ENCODE results near the gene NSMCE4A.
"Not testable (repeated sequence)": the region's sequence is repeated elsewhere in the genome, so short reads cannot be mapped to it uniquely, and the experiment has no call there.

NSMCE4A gene, protein sequence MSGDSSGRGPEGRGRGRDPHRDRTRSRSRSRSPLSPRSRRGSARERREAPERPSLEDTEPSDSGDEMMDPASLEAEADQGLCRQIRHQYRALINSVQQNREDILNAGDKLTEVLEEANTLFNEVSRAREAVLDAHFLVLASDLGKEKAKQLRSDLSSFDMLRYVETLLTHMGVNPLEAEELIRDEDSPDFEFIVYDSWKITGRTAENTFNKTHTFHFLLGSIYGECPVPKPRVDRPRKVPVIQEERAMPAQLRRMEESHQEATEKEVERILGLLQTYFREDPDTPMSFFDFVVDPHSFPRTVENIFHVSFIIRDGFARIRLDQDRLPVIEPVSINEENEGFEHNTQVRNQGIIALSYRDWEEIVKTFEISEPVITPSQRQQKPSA
- total RNA-seq = 38.7 to 54.5 reads per million in 2 donors

DNA sequence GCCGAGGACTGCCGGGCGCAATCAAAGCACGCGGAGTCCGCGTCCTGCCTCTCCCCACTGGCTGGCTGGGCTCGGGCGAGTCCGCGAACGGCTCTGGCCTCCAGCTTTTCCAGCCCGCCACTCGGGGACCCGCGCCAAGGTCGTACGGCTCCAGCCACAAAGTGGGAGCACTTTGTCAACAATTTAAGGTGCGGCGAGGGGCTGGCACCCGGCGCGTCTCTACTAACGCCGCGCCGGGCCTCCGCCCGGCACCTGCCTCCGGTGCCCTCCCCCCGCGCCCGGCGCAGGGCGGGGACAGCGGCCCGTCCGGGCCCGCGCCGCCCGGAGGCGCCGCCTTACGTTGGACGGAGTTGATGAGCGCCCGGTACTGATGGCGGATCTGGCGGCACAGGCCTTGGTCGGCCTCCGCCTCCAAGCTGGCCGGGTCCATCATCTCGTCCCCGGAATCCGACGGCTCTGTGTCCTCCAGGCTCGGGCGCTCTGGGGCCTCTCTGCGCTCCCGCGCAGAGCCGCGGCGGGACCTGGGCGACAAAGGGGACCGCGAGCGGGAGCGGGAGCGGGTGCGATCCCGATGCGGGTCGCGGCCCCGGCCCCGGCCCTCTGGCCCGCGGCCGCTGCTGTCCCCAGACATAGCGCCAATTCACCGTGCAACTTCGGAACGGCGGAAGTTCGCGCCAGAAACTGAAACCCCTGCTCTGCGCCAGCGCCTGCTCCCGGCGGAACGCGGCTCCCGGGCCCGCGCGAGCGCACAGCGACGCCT lies at the start of gene NSMCE4A:
TSS of gene NSMCE4A (minus strand) at position 683 of the 760 bp plus-strand sequence. CDS start at position 631, 52 bp downstream.
- peak; percentile 24 to 84 (median 44) for DNase-seq

DNA sequence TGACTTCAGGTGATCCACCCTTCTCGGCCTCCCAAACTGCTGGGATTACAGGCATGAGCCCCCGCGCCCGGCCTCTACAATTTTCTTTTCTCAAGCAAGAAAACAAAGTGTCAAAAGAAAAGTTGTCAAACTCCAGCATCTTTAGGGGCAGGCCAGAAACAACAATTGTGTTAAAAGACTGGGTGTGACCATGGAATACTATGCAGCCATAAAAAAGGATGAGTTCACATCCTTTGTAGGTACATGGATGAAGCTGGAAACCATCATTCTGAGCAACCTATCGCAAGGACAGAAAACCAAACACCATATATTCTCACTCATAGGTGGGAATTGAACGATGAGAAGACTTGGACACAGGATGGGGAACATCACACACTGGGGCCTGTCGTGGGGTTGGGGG lies 48.2 kb upstream of the NSMCE4A start:
- not testable (repeated sequence) for DNase-seq

DNA sequence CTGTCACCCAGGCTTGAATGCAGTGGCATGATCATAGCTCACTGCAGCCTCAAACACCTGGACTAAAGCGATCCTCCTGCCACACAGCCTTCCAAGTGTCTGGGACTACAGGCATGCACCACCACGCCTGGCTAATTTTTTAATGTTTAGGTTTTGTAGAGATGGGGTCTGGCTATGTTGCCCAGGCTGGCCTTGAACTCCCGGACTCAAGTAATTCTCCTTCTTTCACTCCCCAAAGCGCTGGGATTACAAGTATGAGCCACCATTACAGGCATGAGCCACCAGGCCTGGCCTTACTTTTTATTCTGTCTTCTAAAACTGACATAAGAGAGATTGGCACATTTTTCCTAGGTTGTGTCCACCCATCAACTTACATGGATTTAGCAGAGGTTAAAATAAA lies 47.3 kb upstream of the NSMCE4A start:
- no peak for DNase-seq

DNA sequence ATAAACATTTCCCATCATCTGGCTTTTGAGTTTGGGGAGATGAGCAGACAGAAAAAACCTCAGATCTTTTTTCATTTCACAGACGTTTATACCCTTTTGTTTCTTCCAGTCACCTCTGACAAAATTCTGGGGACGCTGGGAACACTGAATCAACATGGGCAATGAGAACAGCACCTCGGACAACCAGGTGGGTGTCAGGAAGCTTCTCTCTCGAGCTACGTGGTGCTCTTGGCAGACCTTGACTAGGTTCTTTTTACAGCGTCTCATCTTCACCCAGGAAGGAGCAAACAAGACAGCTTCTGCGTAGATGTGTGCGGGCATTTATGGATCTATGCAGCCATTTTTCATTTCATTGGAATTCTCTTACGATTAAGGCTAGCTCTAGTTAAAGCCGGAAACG lies 46.8 kb upstream of the NSMCE4A start:
- DNase-seq = no peak

DNA sequence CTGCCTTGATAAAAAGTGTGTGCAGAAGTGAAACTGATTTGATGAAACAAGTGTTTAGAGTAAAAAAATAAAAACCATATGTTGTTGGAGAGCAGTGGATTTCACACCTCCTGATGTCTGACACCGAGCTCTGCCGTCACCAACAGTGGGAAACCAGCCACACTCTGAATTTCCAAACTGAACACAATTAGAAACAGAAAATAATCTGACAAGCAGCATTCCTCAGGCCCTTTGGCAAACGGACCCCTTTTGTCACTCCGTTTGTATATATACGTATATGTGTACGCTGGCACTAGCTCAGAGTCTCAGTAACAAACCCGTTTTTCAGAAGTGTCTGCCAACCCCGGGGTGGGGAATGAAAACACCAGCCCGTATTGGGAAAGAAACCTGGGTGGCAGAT lies 46.4 kb upstream of the NSMCE4A start:
- no peak for DNase-seq

DNA sequence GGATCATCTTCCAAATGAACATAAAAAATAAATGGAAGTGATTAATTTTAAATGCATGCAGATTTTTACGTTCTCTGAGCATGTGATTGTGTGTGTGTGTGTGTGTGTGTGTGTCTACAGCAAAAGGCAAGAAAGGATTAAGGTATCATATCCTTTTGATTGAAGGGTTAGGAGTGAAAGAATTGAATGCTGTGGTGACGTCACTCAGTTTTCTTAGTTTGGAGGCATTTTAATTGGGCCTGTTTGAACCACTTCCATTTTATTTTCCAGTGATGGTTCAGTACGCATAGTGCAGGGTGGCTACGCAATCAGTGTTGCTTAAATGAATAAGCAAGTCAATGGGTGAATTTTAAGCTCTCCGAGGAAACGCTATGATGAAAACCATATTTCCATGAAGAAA lies 45.2 kb upstream of the NSMCE4A start:
- no peak for DNase-seq

DNA sequence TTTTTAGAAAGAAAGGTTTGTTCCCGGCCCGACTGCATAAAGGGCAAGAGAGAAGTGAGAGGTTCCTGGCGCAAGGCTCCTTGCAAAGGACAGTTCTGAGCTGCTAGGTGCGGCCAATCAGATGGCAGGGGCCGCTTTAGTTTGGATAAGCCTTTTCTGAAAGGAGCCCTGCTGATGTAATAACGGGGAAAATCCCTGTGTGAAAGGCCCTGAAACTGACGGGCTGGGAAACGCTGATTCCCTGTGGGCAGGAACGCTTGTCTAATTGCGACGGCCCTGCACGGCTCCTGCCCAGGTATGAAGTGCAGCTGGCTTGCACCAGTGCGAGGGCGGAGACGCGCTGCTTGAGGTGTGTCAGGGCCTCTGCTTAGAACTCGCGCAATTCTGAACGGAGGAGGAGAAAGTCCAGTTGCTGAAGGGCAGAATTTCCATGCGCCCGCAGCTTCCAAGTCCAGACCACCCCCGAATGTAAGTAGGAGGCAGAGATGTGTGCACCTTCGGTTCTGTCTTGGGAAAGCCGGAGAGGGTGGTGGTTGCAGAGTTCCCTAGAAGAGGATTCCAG lies 44.5 kb upstream of the NSMCE4A start:
- DNase-seq = no peak

DNA sequence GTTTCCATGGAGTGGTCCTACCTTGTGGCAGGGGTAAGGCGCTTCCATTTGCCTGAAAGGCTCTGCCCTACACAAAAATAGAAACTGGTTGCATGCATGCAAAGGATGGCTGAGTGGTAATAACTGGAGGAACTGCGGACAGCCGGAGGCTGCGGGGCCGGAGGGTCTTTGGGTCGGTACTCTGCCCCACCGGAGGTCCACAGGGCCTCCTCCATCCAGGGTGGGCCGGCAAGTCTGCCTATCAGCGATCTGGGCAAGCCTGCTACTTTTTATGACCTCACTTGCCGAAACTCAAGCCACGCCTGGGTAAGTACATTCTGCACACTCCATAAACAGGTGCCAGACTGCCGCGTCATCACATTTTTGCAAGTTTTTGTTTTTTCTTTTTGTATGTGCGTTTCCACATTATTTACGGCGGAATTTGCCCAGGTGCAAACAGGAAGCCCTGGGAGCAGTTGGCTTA lies 44.0 kb upstream of the NSMCE4A start:
- DNase-seq = no peak

DNA sequence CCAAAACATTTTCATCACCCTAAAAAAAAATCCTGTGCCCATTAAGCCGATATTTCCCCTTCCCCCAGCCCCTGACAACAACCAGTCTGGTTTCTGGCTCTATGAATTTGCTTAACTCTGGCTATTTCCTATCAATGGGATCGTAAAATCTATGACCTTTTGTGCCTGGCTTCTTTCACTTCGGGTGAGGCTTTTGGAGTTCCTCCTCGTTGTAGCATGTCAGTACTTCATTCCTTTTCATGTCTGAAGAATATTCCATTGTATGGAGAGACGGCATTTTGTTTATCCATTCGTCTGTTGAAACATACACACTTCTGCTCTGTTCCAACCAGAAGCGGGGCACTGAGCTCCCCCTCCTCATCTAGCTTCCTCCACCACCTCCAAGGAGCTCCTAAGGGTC lies 43.5 kb upstream of the NSMCE4A start:
- no peak for DNase-seq

DNA sequence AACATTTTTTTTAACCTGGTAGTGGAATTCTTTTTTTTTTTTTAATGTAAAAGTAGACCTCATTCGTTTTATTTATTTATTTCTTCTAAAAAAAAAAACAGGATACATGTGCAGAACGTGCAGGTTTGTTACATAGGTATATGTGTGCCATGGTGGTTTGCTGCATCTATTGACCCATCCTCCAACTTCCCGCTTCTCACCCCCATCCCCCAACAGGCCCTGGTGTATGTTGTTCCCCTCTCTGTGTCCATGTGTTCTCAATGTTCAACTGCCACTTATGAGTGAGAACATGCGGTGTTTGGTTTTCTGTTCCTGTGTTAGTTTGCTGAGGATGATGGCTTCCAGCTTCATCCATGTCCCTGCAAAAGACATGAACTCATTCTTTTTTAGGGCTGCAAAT lies 42.9 kb upstream of the NSMCE4A start:
- DNase-seq = not testable (repeated sequence)

DNA sequence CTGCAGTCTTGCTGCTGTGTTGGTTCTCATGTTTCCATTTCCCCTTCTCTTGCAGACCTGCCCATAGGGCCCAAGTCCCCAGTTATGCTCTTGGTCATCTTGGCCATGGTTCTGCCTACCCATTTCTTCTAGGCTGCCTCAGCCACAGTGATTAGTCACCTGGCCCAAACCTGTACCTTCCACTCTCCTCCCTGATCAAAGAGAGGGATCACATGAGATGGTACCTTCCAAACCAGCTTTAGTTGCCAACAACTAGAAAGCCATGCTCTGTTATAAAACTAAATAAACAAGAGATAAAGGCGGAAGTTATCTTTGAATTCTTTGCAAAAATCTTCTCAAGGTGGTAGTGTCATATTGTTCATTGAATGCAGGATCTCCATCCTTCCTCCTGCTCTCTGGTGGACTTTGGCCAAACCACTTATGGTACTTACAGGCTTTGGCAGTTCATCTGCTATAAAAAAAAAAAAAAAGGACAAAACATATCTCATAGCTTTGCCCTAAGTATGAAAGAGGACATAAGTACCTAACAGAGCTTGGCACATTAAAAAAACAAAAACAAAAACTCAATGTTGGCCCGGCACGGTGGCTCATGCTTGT lies 39.7 kb upstream of the NSMCE4A start:
- DNase-seq = no peak

DNA sequence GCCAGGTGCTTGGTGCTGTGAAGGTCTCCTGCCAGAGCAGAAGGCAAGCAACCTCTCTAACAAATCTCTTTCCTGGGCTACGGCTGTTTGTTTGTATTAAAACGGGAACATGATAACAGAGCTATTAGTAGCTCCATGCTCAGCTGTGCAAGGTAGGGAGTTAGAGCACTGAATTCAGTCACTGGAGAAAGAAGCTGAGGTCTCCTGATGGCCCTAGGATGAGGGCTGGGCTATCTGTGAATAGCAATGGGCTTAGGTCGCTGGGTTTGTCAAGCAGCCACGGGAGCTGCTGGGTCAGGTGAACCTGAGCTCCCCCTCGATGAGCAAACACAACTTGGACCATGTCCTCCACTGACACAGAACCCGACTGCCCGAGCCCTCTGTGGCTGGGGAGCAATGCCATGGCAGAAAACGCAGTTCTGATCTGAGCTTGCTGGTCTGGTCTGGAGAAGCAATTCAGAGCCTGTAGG lies 38.3 kb upstream of the NSMCE4A start:
- DNase-seq = no peak

DNA sequence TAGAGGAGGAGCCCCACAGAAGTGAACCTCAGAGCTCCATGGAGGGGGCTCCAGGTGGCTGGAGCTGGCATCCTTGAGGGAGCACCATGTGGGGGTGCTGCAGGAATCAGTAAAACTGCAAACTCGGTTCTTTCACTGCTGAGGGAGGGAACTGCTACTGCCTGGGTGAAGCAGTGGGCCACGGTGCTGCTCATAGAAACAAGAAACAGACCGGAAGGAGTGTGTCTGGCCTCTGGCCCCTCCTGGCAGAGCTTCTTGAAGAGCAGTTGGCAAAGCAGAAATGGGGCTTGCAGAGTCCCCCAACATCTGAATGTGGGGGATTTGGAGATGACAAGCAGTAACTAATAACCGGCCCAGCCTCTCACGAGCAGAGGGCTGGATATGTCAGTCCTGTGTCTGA lies 37.7 kb upstream of the NSMCE4A start:
- no peak for DNase-seq

DNA sequence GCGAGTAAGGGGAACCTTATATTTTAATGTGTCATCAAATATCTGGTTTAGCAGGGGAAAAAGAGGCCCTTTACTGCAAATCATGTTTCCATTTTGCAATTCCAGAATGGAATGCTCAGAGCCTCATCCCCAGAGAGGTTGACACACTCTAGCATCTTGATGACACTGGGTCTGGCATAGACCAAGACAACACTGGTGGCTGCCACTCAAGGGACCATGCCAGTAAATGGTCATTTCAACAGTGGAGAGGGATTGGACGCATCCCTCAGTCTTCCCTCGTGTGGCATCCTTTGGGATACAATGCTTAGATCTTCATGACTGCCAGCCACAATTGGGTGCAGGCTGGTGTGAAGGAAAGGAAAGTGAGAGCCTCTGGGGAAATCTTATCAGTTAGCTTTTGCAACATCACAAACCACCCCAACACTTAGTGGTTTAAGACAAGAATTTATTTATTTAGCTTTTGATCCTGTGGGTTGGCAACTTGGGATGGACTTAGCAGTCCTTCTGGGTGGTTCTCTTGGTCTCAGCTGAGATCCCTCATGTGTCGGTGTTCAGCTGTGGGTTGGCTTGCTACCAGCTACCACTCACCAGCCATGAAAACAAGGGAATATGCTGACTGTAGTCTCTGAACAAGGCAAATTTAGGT lies 35.5 kb upstream of the NSMCE4A start:
- no peak for DNase-seq

DNA sequence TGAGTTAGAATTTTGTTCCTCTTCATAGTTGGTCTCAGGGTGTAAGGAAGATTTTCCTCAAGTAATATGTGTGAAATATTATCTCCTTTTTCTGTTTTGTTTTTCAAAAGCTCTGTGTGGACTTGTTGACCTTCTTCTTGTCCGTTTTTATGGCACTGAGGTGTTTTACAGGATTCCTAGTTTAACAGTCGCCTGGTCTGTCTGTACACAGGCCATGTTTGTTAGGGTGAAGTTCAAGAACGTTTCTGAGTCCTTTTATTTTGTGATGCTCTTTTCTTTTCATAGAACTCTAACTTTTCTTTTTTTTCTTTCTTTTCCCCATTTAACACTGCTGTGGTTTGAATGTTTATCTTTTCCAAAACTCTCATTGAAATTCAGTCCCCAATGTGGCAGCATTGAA lies 32.4 kb upstream of the NSMCE4A start:
- no peak for DNase-seq

DNA sequence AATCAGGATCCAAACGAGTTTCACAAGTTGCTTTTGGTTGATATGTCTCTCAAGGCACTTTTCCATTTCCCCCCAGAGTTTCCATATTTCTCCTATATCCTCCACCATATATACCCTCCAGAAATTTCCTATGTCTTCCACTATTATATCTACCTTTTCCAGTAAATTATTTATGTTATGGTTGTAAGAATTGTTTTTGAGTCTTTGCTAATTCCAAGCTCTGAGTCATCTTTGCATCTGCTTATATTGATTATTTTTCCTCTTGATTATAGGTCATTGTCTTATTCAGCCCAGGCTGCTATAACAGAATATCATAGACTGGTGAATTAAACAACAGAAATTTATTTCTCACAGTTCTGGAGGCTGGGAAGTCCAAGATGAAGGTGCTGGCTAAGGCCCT lies 26.7 kb upstream of the NSMCE4A start:
- no peak for DNase-seq

DNA sequence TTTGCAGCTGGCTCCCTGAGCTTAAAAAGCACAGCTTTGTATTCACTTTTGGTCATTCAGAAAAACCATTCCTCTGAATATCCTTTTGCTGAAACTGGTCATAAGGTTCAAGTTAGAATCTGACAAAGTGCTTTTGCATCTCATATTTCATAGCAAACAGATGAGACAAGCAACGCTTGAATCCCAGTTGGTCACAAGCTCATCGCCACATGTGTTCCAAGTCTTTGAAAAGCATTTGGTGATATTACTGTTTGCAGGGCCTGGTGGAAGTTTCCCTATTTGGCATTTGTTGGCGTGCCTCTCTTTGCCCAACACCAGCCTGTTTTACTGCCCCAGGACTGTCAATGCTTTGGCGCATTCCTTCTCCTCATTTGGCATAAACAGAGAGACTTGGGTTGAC lies 24.3 kb upstream of the NSMCE4A start:
- no peak for DNase-seq

DNA sequence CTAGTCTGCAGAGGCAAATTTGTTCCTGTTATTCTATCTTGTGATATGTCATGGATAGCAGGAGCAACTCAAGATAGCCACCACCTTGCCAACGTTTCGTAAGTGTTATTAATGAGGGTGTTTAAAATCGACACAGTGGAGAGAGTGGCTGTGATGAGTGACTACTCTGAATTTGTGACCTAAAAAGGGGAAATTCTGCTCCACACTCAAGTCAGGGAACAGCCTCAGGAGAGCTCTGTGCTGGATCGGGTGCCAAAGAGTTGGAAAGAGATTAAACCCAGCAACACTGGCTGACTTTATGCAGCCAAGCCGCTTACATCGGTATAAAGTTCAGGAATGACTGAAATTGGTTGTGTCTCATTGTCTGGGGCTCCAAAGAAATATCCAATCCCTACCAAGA lies 23.4 kb upstream of the NSMCE4A start:
- no peak for DNase-seq

DNA sequence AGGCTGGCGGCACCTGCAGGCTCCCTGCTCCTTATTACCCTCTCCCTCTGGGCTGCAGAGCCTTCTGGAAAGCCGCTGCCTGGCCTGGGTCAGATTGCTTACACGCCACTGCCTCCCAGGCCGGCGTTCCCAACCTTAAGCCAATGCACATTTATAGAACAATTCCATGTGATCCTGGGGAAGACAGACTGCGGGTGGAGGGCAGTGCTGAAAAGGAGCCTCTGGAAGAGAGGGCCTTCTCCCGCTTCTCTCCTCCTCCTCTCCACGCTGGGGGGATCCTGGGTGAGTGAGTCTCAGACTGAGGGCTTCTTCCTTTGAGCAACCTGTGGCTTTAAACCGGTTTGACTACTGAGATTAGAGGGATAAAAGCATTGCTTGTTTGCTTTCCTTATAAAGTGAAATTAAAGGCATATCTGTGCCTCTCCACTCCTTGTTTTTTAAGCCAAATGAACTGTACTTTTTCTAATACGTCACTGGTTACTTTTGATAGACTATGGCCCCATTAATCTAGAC lies 19.5 kb upstream of the NSMCE4A start:
- no peak for DNase-seq

DNA sequence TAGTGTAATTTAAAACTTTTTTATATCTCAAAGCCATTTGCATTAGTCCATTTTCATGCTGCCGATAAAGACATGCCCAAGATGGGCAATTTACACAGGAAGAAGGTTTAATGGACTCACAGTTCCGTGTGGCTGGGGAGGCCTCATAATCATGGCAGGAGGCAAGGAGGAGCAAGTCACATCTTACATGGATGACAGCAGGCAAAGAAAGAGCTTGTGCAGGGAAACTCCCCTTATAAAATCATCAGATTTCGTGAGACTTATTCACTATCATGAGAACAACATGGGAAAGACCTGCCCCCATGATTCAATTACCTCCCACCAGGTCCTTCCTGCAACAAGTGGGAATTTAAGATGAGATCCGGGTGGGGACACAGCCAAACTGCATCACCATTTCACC lies 16.7 kb upstream of the NSMCE4A start:
- DNase-seq = not testable (repeated sequence)

DNA sequence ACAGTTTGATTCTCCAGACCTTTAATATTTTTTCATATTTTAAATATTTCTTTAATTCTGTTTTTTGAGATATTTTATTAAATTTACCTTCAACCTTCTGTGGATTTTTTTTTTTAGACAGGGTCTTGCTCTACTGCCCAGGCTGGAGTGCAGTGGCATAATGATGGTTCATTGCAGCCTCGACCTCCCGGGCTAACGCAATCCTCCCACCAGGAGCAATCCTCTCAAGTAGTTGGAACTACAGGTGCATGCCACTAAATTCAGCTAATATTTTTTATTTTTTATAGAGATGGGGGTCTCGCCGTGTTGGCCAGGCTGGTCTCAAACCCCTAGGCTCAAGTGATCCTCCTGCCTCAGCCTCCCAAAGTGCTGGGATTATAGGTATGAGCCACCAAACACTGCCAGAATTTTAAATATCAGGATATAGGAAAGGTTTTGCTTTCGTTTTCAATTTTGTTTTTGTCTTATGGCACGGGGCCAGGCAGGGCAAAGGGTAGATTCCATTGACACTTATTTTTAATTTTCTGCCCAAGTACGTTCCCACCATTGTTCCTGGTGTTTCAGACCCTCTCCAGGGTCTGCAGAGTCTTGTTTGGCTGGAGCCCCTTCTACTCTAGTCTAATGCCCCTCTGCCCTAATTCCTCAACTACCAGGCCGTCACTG lies 15.1 kb upstream of the NSMCE4A start:
- DNase-seq = no peak

Data from T-helper 2 cell (primary cell).